Subcutaneous abdominal adipose tissue (tissue), 5 donors: ENCODE measurements around the gene CDCA7L.

ENCODE experiments used
- H3K27ac ChIP-seq: one replicate; pipeline ENCODE4 v1.7.0; 2013; ENCODE audit warnings: low read depth, mild to moderate bottlenecking, inconsistent platforms, low read length, moderate library complexity
- H3K27me3 ChIP-seq, 5 donors: one replicate each; pipeline ENCODE4 v1.7.0; 2013; ENCODE audit warnings: low read length in 5 of 5, inconsistent platforms in 1 of 5; ENCODE audit not compliant: control insufficient read depth in 5 of 5, insufficient read depth in 4 of 5
- H3K36me3 ChIP-seq, 5 donors: one replicate each; pipeline ENCODE4 v1.7.0; 2013; ENCODE audit warnings: low read length in 5 of 5; ENCODE audit not compliant: control insufficient read depth in 5 of 5, insufficient read depth in 5 of 5
- H3K4me1 ChIP-seq, 5 donors: one replicate each; pipeline ENCODE4 v1.7.0; 2013; ENCODE audit warnings: low read length in 5 of 5, mild to moderate bottlenecking in 3 of 5, moderate library complexity in 1 of 5; ENCODE audit not compliant: control insufficient read depth in 5 of 5, insufficient read depth in 5 of 5
- H3K4me3 ChIP-seq, 5 donors: one replicate each; pipeline ENCODE4 v1.7.0; 2013; ENCODE audit warnings: low read length in 5 of 5, low read depth in 1 of 5
- H3K9ac ChIP-seq, 5 donors: one replicate each; pipeline ENCODE4 v1.7.0; 2013; ENCODE audit warnings: low read length in 5 of 5, mild to moderate bottlenecking in 4 of 5, moderate library complexity in 3 of 5
- H3K9me3 ChIP-seq, 5 donors: one replicate each; pipeline ENCODE4 v1.7.0; 2013; ENCODE audit warnings: low read length in 5 of 5; ENCODE audit not compliant: control insufficient read depth in 5 of 5
- donor health status: healthy.
- donor health status: healthy.
- donor health status: healthy.
- donor health status: healthy.
- donor health status: healthy.

Gene CDCA7L

GRCh38 chr7:21966271-21966670 is 20.6 kb upstream of the CDCA7L start:
- no peaks in the 10 kb centered on the region for H3K4me1 ChIP-seq
- peaks cover 0 to 3% (median 0%) of the 10 kb centered on the region in 5 donors for H3K27me3 ChIP-seq
- H3K4me3 ChIP-seq, result no peak overlapping the region
- no peaks in the 10 kb centered on the region for H3K36me3 ChIP-seq
- H3K9ac ChIP-seq, result no peak overlapping the region
- H3K9me3 ChIP-seq, result no peaks in the 10 kb centered on the region
- H3K27ac ChIP-seq, result no peak overlapping the region

DNA sequence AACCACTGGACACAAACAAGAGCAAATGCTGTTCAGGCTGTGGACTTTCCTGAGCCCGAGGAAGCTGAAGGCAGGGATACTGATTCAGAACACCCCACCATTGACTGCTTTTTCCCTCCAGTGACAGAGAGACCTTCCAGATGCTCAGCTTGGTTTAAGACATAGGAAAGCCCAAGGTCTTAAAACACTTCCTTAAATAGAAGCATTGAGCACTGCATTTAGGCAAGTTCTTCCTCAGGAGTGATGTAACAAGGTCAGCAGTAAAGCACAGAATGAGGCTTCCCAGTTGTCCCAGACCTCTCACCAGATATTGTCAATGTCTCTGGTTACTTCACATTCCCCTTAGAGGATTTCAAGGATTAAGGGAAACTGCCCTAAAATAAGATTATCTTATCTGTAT is 19.6 kb upstream of the CDCA7L start:
- Histone ChIP-seq H3K4me1 (no peaks in the 10 kb centered on the region), H3K9ac (no peak overlapping the region), H3K36me3 (no peaks in the 10 kb centered on the region), H3K27ac (no peak overlapping the region), H3K4me3 (no peak overlapping the region), H3K9me3 (no peaks in the 10 kb centered on the region), H3K27me3 (peaks cover 0 to 3% (median 0%) of the 10 kb centered on the region in 5 donors)

- Histone ChIP-seq H3K27me3 (peaks cover 0 to 3% (median 0%) of the 10 kb centered on the region in 5 donors), H3K4me1 (no peaks in the 10 kb centered on the region), H3K4me3 (no peak overlapping the region), H3K9me3 (no peaks in the 10 kb centered on the region), H3K27ac (no peak overlapping the region), H3K9ac (no peak overlapping the region), H3K36me3 (no peaks in the 10 kb centered on the region)
Measured at GRCh38 chr7:21962677-21963076, 17.0 kb upstream of the CDCA7L start.

GRCh38 chr7:21960922-21961321 is 15.2 kb upstream of the CDCA7L start:
- H3K27me3 ChIP-seq, result peaks cover 0 to 3% (median 0%) of the 10 kb centered on the region in 5 donors
- no peaks in the 10 kb centered on the region for H3K36me3 ChIP-seq
- H3K9ac ChIP-seq, result no peak overlapping the region
- no peaks in the 10 kb centered on the region for H3K4me1 ChIP-seq
- no peak overlapping the region for H3K27ac ChIP-seq
- H3K9me3 ChIP-seq, result no peaks in the 10 kb centered on the region
- H3K4me3 ChIP-seq, result no peak overlapping the region

GRCh38 chr7:21959387-21959776 is 13.7 kb upstream of the CDCA7L start:
- no peak overlapping the region for H3K4me3 ChIP-seq
- H3K27ac ChIP-seq, result no peak overlapping the region
- no peak overlapping the region for H3K9ac ChIP-seq

GRCh38 chr7:21953781-21954180 is 8.1 kb upstream of the CDCA7L start:
- H3K9ac ChIP-seq, result no peak overlapping the region
- H3K9me3 ChIP-seq, result no peaks in the 10 kb centered on the region
- no peaks in the 10 kb centered on the region for H3K4me1 ChIP-seq
- H3K27me3 ChIP-seq, result no peaks in the 10 kb centered on the region
- H3K36me3 ChIP-seq, result no peaks in the 10 kb centered on the region
- H3K4me3 ChIP-seq, result no peak overlapping the region
- H3K27ac ChIP-seq, result no peak overlapping the region

More at GRCh38 chr7:21959387-21959776, 13.7 kb upstream of the CDCA7L start:
- H3K9me3 ChIP-seq, result no peaks in the 10 kb centered on the region
- no peaks in the 10 kb centered on the region for H3K36me3 ChIP-seq
- peaks cover 0 to 3% (median 0%) of the 10 kb centered on the region in 5 donors for H3K27me3 ChIP-seq
- H3K4me1 ChIP-seq, result no peaks in the 10 kb centered on the region

- H3K9me3 ChIP-seq, result no peaks in the 10 kb centered on the region
- H3K4me1 ChIP-seq, result peaks cover 0 to 31% (median 22%) of the 10 kb centered on the region in 5 donors
- no peak overlapping the region for H3K27ac ChIP-seq
- H3K9ac ChIP-seq, result no peak overlapping the region
- no peaks in the 10 kb centered on the region for H3K36me3 ChIP-seq
- no peak overlapping the region for H3K4me3 ChIP-seq
- H3K27me3 ChIP-seq, result no peaks in the 10 kb centered on the region
Measured at GRCh38 chr7:21948887-21949540, 3.3 kb upstream of the CDCA7L start.

DNA sequence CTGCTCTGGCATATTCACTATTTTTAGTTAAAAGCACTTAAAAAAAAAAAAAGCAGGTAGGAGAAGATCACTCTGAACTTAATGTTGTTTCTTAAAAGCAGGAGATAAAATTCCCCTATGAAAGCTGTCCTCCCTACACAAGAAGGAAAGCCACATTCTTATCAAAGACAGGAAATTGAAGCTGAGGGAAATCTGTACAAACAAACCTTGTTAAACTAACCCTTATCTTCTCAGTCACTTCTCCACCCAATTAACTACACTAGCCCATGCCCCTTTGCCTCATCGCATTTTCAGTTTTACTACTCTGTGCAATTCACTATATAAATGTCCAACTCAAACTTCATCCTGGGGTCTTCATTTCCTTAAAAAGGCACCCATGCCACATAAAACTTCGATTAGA is 2.7 kb upstream of the CDCA7L start:
- H3K4me1 ChIP-seq, result peaks cover 0 to 31% (median 22%) of the 10 kb centered on the region in 5 donors
- no peak overlapping the region for H3K4me3 ChIP-seq
- no peaks in the 10 kb centered on the region for H3K9me3 ChIP-seq
- no peaks in the 10 kb centered on the region for H3K27me3 ChIP-seq
- H3K9ac ChIP-seq, result no peak overlapping the region
- H3K27ac ChIP-seq, result no peak overlapping the region
- no peaks in the 10 kb centered on the region for H3K36me3 ChIP-seq

DNA sequence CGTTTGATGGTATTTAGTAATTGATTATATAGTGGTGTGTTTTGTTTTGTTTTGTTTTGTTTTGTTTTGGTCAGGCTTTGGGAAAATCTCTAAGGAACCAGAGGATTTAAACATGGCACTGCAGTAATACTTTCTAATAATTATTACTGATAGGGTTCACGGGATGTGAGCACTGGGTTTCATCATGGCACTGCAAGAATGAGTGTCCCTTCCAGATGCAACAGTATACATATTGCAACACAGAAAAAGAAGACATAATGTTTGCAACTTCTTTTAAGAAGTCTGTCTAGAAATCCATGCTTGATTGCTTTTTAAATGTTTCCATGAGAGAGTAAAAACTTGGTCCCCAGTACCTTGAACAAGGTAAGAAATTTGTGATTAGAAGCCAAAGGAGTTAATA is 2.2 kb upstream of the CDCA7L start:
- Histone ChIP-seq H3K9ac (no peak overlapping the region), H3K27me3 (no peaks in the 10 kb centered on the region), H3K4me3 (no peak overlapping the region), H3K4me1 (peaks cover 0 to 31% (median 22%) of the 10 kb centered on the region in 5 donors), H3K36me3 (no peaks in the 10 kb centered on the region), H3K9me3 (no peaks in the 10 kb centered on the region), H3K27ac (no peak overlapping the region)

DNA sequence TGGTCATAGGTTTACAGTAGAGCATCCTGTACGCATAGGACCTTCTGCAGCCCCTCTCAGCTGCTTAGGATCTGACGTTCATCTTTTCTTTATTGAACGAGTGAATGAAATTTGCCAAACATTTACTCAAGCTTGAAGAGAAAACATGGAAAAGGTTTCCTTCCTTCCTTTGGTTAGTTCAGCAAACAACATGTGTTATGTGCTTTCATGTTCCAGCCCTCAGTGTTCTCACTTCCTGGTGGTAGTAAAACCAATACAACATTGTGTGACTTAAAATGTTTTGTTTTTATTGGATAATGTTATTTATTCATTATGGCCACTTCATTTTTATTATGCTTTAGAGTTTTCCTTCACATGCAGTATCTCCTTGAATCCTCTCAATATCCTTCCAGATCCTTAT is 1.4 kb upstream of the CDCA7L start:
- no peaks in the 10 kb centered on the region for H3K27me3 ChIP-seq

More for the DNA sequence above, 1.4 kb upstream of the CDCA7L start:
- Histone ChIP-seq H3K4me3 (no peak overlapping the region), H3K9ac (no peak overlapping the region), H3K9me3 (no peaks in the 10 kb centered on the region), H3K27ac (no peak overlapping the region), H3K36me3 (no peaks in the 10 kb centered on the region), H3K4me1 (peaks cover 0 to 33% (median 22%) of the 10 kb centered on the region in 5 donors)
